ENCODE data around the gene ENTPD5. TPM values are rescaled to one million over a fixed set of nuclear protein-coding genes. Genes with fewer than 3 reads are reported as not detected.

Gene ENTPD5
- total and polyA plus RNA-seq, 2 of the 4 experiments (the other 2 are of a cell fraction): 7.3 to 8.1 TPM

GRCh38 chr14:73997944-73998447 lies 21.1 kb downstream of the ENTPD5 start:
- Histone ChIP-seq H4K91ac (ENCODE audit: insufficient read depth, low read depth, low read length) (no peak overlapping the region), H2BK15ac (ENCODE audit: low read depth, low read length) (no peak overlapping the region), H3K4me2 (ENCODE audit: low read depth, low read length) (no peak overlapping the region), H4K8ac (ENCODE audit: low read depth in 2 of 2, low read length in 2 of 2) (no peak overlapping the region), H3K36me3 (ENCODE audit: control insufficient read depth, insufficient read depth, low read length) (peaks cover 5% of the 10 kb centered on the region; the same call in 1 of the 2 replicates), H3K9me1 (ENCODE audit: insufficient read depth, low read length) (no peaks in the 10 kb centered on the region), H4K20me1 (ENCODE audit: insufficient read depth, low read length) (no peaks in the 10 kb centered on the region), H2AK9ac (replicated peaks; ENCODE audit: low read depth, low read length, poor library complexity) (no peak overlapping the region), H3K27me3 (ENCODE audit: control insufficient read depth, insufficient read depth, low read length) (no peaks in the 10 kb centered on the region), H3K79me1 (ENCODE audit: low read depth in 1 of 2, low read length in 2 of 2) (no peaks in the 10 kb centered on the region), H4K5ac (ENCODE audit: low read depth, low read length) (no peak overlapping the region), H2BK20ac (ENCODE audit: low read depth, low read length) (no peak overlapping the region), H3K4ac (ENCODE audit: low read depth, low read length) (no peak overlapping the region), H2BK5ac (ENCODE audit: low read depth, low read length, poor library complexity, severe bottlenecking) (no peak overlapping the region), H3K27ac (ENCODE audit: insufficient read depth, low read length) (no peak overlapping the region), H3K9ac (ENCODE audit: low read depth, low read length) (no peak overlapping the region), H3K4me1 (ENCODE audit: control insufficient read depth, insufficient read depth, low read length) (no peaks in the 10 kb centered on the region), H2AK5ac (ENCODE audit: low read depth, low read length) (no peak overlapping the region), H2AFZ (replicated peaks; ENCODE audit: low read length, poor library complexity) (no peak overlapping the region), H3K18ac (ENCODE audit: low read depth, low read length) (no peak overlapping the region), H3K14ac (replicated peaks; ENCODE audit: low read depth, low read length) (no peak overlapping the region), H3K23ac (ENCODE audit: low read depth, low read length) (no peak overlapping the region), H2BK120ac (ENCODE audit: low read depth, low read length) (no peak overlapping the region), H3K9me3 (ENCODE audit: control insufficient read depth, insufficient read depth, low read length) (no peaks in the 10 kb centered on the region), H3K56ac (ENCODE audit: extremely low read depth, insufficient read depth, low read length) (no peak overlapping the region), H3K4me3 (ENCODE audit: insufficient read depth, low read depth, low read length) (no peak overlapping the region)
- 90% methylated on average over 3 of the region's 7 CpGs; no CpG with 5 or more reads in 1 of the 2 experiments for whole genome bisulfite sequencing, 2 experiments (ENCODE audit: extremely low coverage in 2 of 2, insufficient read length in 1 of 2)
- ChIA-PET POLR2A (ENCODE audit: unreplicated experiment) (no interaction called here), CTCF (no interaction called here)
- TF ChIP-seq CEBPB (IDR thresholded peaks at IDR 0.05; ENCODE audit: low read depth, low read length): no peak
- TF ChIP-seq POLR2A (IDR thresholded peaks at IDR 0.05; ENCODE audit: low read depth, low read length): no peak
- TF ChIP-seq MAFK (IDR thresholded peaks at IDR 0.05; ENCODE audit: low read depth, low read length): no peak
- TF ChIP-seq BHLHE40 (IDR thresholded peaks at IDR 0.05; ENCODE audit: low read depth, low read length): no peak
- no peak for TF ChIP-seq CHD1 (IDR thresholded peaks at IDR 0.05; ENCODE audit: low read depth, low read length)
- no peak for TF ChIP-seq MAZ (IDR thresholded peaks at IDR 0.05; ENCODE audit: borderline replicate concordance, low read depth, low read length)
- no peak for TF ChIP-seq USF2 (IDR thresholded peaks at IDR 0.05; ENCODE audit: low read depth, low read length)
- no peak for TF ChIP-seq ELK1 (IDR thresholded peaks at IDR 0.05; ENCODE audit: borderline replicate concordance, low read depth, low read length)
- TF ChIP-seq NFE2L2 (IDR thresholded peaks at IDR 0.05; ENCODE audit: low read depth, low read length): no peak
- no peak for TF ChIP-seq RCOR1 (IDR thresholded peaks at IDR 0.05; ENCODE audit: insufficient replicate concordance, low read length)
- no peak for TF ChIP-seq FOS (IDR thresholded peaks at IDR 0.05; ENCODE audit: low read depth, low read length)
- no peak for TF ChIP-seq CTCF (conservative IDR thresholded peaks at IDR 0.05; ENCODE audit: low read depth, low read length)
- TF ChIP-seq SMC3 (IDR thresholded peaks at IDR 0.05; ENCODE audit: low read depth, low read length): no peak
- no peak for TF ChIP-seq MXI1 (IDR thresholded peaks at IDR 0.05; ENCODE audit: borderline replicate concordance, low read depth, low read length)
- no peak for TF ChIP-seq RFX5 (IDR thresholded peaks at IDR 0.05; ENCODE audit: low read depth, low read length)
- no peak for TF ChIP-seq RAD21 (IDR thresholded peaks at IDR 0.05; ENCODE audit: low read length)
- no TSS peak for BruUV-seq (replicated peaks)
- no peak for ATAC-seq (ENCODE audit: low read depth)
- intact Hi-C loops (cut with micrococcal nuclease): no loop called here
- dilution Hi-C loops (cut with HindIII; ENCODE audit: low sequenced_read_pairs, unreplicated experiment): no loop called here
- no peak for DNase-seq
- in situ Hi-C loops (cut with MboI; ENCODE audit: low sequenced_read_pairs): no loop called here
